Fibroblast of lung (primary cell): Measurements from ENCODE around the gene LAMA4. TPM values are rescaled to one million over a fixed set of nuclear protein-coding genes. Genes with fewer than 3 reads are reported as not detected.
A peak's percentile ranks its signal among the peaks of the same experiment; 100 is the strongest.

Experiments
- DNase-seq, 2 donors: peaks; one replicate each; pipeline versions ENCODE4 v3.0.0 to v3.0.0-alpha.2; 2010; ENCODE audit warnings: low read depth in 2 of 2
- H2AFZ ChIP-seq: 2 replicates; pipeline ENCODE4 v1.5.1; 2012; ENCODE audit warnings: low read length, control low read depth, inconsistent platforms
- H3K27ac ChIP-seq: 2 replicates; pipeline ENCODE4 v1.5.1; 2011; ENCODE audit warnings: low read length, control low read depth; ENCODE audit not compliant: insufficient read depth
- H3K27me3 ChIP-seq: 2 replicates; pipeline ENCODE4 v1.5.1; 2011; ENCODE audit warnings: mild to moderate bottlenecking, low read length; ENCODE audit not compliant: control insufficient read depth, insufficient read depth
- H3K36me3 ChIP-seq: 2 replicates; pipeline ENCODE4 v1.5.1; 2011; ENCODE audit warnings: low read length; ENCODE audit not compliant: control insufficient read depth, insufficient read depth
- H3K4me1 ChIP-seq: 2 replicates; pipeline ENCODE4 v1.5.1; 2011; ENCODE audit warnings: low read length; ENCODE audit not compliant: control insufficient read depth, insufficient read depth; ENCODE audit errors: extremely low read depth
- H3K4me2 ChIP-seq: 2 replicates; pipeline ENCODE4 v1.5.1; 2011; ENCODE audit warnings: low read length, control low read depth; ENCODE audit not compliant: insufficient read depth; ENCODE audit errors: extremely low read depth
- H3K4me3 ChIP-seq, 4 experiments: fragments of 200-600 bp in 1 of 4; sonication (generic) in 1 of 4; replicated peaks in 1 of 4; 2 replicates each; pipeline ENCODE4 v1.5.1; 2011 to 2016; ENCODE audit warnings: low read length in 4 of 4, low read depth in 3 of 4, mild to moderate bottlenecking in 3 of 4, control low read depth in 2 of 4, inconsistent platforms in 1 of 4, mixed read lengths in 1 of 4; ENCODE audit not compliant: insufficient read depth in 1 of 4; ENCODE audit errors: control extremely low read depth in 1 of 4
- H3K79me2 ChIP-seq: 2 replicates; pipeline ENCODE4 v1.5.1; 2012; ENCODE audit warnings: mild to moderate bottlenecking, low read length, inconsistent platforms; ENCODE audit not compliant: control insufficient read depth, insufficient read depth
- H3K9ac ChIP-seq: 2 replicates; pipeline ENCODE4 v1.5.1; 2011; ENCODE audit warnings: mild to moderate bottlenecking, low read length, control low read depth; ENCODE audit not compliant: insufficient read depth
- H3K9me3 ChIP-seq: 2 replicates; pipeline ENCODE4 v1.5.1; 2012; ENCODE audit warnings: low read depth, low read length; ENCODE audit not compliant: control insufficient read depth, insufficient read depth
- H4K20me1 ChIP-seq: 2 replicates; pipeline ENCODE4 v1.5.1; 2011; ENCODE audit warnings: low read length; ENCODE audit not compliant: control insufficient read depth, insufficient read depth; ENCODE audit errors: extremely low read depth
- EZH2 ChIP-seq: IDR thresholded peaks from 2 replicates; pipeline ENCODE4 v1.5.1; 2012; ENCODE audit warnings: low read length, control low read depth, mild to moderate bottlenecking; ENCODE audit errors: missing control alignments
- polyA plus RNA-seq, 2 donors: library from polyadenylated mRNA; depleted of rRNA in 1 of 2; stranded (reverse) in 1 of 2; unstranded in 1 of 2; fragments of >200 nt; gene quantifications; 2 replicates each; pipeline ENCODE4 v1.2.1, GENCODE V29; 2011 to 2012; ENCODE audit warnings: missing spikeins in 1 of 2
- total RNA-seq: library from RNA; depleted of rRNA; stranded (reverse); fragments of >200 nt; gene quantifications from 2 replicates; pipeline ENCODE4 v1.2.1, GENCODE V29; 2014
- TF ChIP-seq, protein P1 (sequence below), 2 donors: IDR thresholded peaks in 1 of 2; conservative IDR thresholded peaks in 1 of 2; 1 replicate in 1 of 2; 2 replicates in 1 of 2; pipeline ENCODE4 v1.5.1; 2011 to 2012; ENCODE audit warnings: low read length in 2 of 2, control low read depth in 1 of 2, inconsistent platforms in 1 of 2, low read depth in 1 of 2, mild to moderate bottlenecking in 1 of 2

The LAMA4 gene
- total and polyA plus RNA-seq, 2 donors (not counting 1 experiment from before 2014, with no cell fraction given): 636 to 662 TPM

DNA sequence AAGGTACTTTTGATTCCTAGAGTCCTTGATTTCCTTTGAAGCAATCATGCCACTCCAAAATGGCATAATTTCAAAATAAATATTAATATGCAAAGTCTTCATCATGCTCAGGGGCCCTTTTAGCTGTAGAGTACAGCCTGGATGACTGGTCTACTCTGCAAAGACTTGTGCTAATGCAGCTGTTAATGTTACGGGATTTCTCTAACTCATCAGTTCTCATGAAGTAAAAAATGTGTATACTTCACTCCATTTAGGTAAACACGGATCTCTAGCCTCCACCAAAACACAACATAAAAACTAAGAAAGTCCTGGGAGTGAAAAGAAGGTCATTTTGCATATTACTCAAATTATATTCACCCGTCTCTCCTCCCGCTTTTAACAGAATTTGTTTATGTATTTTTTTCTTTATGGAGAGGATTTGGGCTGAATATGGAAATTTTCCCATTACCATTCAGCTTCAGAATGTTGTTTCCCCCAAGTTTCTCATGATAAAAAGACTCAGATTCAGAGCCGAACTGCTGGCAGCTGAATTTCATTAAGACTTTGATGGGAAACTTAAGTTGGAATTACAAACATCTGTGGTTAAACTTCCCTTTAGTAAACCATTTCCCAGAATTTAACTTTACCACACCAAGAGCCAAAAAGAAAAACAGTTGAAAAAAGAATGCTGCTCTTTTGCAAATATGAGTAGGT, 8.7 kb downstream of the LAMA4 start:
- Histone ChIP-seq H3K9ac (no peak overlapping the region), H3K4me1 (peaks cover 27% of the 10 kb centered on the region), H3K4me2 (peak overlapping the region; percentile 50), H3K36me3 (peaks cover 8% of the 10 kb centered on the region), H3K27ac (peak overlapping the region; percentile 91), H4K20me1 (no peaks in the 10 kb centered on the region), H3K4me3 (peak overlapping the region in 1 of 4 experiments; percentile 3), H3K9me3 (no peaks in the 10 kb centered on the region), H3K27me3 (no peaks in the 10 kb centered on the region), H3K79me2 (peaks cover 86% of the 10 kb centered on the region), H2AFZ (no peak overlapping the region)
- no peak for TF ChIP-seq EZH2
- TF ChIP-seq, protein P1, sequence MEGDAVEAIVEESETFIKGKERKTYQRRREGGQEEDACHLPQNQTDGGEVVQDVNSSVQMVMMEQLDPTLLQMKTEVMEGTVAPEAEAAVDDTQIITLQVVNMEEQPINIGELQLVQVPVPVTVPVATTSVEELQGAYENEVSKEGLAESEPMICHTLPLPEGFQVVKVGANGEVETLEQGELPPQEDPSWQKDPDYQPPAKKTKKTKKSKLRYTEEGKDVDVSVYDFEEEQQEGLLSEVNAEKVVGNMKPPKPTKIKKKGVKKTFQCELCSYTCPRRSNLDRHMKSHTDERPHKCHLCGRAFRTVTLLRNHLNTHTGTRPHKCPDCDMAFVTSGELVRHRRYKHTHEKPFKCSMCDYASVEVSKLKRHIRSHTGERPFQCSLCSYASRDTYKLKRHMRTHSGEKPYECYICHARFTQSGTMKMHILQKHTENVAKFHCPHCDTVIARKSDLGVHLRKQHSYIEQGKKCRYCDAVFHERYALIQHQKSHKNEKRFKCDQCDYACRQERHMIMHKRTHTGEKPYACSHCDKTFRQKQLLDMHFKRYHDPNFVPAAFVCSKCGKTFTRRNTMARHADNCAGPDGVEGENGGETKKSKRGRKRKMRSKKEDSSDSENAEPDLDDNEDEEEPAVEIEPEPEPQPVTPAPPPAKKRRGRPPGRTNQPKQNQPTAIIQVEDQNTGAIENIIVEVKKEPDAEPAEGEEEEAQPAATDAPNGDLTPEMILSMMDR (conservative IDR thresholded peaks at IDR 0.05 in 1 of 2, IDR thresholded peaks at IDR 0.05 in 1 of 2; ENCODE audit: low read depth in 1 of 2, low read length in 2 of 2): no peak
- peak; percentile 93 to 96 for DNase-seq

DNA sequence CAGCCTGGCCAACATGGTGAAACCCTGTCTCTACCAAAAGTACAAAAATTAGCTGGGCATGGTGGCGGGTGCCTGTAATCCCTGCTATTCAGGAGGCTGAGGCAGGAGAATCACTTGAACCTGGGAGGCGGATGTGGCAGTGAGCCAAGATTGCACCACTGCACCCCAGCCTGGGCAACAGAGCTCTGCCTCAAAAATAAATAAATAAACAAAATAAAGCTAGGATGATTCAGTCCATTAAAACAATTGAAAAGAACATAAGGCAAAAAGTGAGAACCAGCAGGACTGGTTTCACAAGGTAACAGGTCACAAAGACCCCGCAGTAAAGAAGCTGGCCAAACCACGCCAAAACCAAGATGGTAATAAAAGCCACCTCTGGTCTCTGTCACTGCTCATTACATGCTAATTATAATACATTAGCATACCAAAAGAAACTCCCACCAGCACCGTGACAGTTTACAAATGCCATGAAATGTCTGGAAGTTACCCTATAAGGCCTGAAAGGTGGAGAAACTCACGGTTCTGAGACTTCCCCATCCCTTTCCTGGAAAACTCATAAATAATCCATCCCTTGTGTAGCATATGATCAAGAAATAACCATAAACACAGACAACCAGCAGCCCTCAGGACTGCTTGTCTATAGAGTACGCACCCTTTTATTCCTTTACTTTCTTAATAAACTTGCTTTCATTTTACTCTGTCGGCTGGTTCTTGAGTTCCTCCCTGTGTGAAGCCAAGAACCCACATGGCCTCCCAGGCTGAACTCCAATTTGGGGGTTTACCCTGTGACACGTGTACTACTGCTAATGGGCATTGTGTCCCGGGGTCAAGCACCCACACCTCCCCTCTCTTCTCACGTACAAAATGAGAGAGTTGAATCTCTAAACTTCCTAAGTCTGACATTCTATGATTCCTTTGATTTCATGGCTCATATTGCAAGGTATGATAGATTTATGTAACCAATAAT, 10.2 kb downstream of the LAMA4 start:
- H3K4me3 ChIP-seq: peak overlapping the region in 1 of 4 experiments; percentile 17
- H4K20me1 ChIP-seq: no peaks in the 10 kb centered on the region
- no peak for TF ChIP-seq EZH2
- TF ChIP-seq, protein P1 (conservative IDR thresholded peaks at IDR 0.05 in 1 of 2, IDR thresholded peaks at IDR 0.05 in 1 of 2; ENCODE audit: low read depth in 1 of 2, low read length in 2 of 2): no peak
- H3K27me3 ChIP-seq: no peaks in the 10 kb centered on the region
- H3K9ac ChIP-seq: no peak overlapping the region
- H3K27ac ChIP-seq: peak overlapping the region; percentile 91
- H3K36me3 ChIP-seq: peaks cover 8% of the 10 kb centered on the region
- H3K79me2 ChIP-seq: peaks cover 85% of the 10 kb centered on the region
- DNase-seq: no peak
- H3K9me3 ChIP-seq: no peaks in the 10 kb centered on the region
- H3K4me2 ChIP-seq: peak overlapping the region; percentile 2
- H3K4me1 ChIP-seq: peaks cover 27% of the 10 kb centered on the region
- no peak overlapping the region for H2AFZ ChIP-seq

DNA sequence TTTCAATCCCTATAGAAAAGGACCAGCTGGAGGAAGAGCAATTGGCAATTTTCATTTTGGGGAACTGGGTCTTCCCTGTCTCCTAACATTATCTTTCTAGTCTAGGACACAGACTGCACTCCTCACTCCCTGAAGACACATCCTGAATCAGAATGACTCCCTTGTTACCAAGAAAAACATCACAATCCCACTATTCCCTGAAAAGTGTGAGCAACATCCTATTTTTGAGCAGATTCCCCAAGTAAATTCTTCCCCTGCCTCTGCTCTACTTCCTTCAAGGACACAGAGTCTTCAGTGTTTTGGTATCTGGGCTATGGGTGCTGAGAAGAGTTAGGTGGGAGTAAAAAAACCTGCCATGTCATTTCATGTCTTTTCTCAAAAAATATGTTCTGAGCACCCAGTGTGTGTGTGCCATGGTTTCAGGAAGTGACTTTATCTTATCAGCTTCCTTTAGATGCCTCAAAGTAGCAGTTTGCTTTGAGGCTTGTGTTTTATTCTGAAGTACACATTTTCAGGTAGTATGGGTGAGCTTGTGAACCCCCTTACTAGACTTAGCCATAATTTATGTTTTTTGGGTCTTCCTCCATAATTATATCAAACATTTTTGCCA, 12.4 kb downstream of the LAMA4 start:
- Histone ChIP-seq H3K9ac (no peak overlapping the region), H3K27ac (peak overlapping the region; percentile 42), H3K27me3 (no peaks in the 10 kb centered on the region), H3K79me2 (peaks cover 69% of the 10 kb centered on the region), H3K36me3 (peaks cover 7% of the 10 kb centered on the region), H3K9me3 (no peaks in the 10 kb centered on the region), H4K20me1 (no peaks in the 10 kb centered on the region), H3K4me2 (no peak overlapping the region), H3K4me3 (no peak overlapping the region), H2AFZ (no peak overlapping the region), H3K4me1 (peaks cover 34% of the 10 kb centered on the region)
- no peak for TF ChIP-seq EZH2
- DNase-seq: no peak
